ENCODE data around the gene RAB18.
"Not testable (repeated sequence)": the region's sequence is repeated elsewhere in the genome, so short reads cannot be mapped to it uniquely, and the experiment has no call there.

RAB18 gene

GRCh38 chr10:27504007-27504807 is at the start of gene RAB18:
RAB18 (plus strand) TSS chr10:27504304; CDS start chr10:27504370, 66 bp downstream.
- peak; percentile 95 to 98 (median 98) for DNase-seq (ENCODE audit: low read depth in 3 of 3)

GRCh38 chr10:27454837-27455236 is 49.3 kb upstream of the RAB18 start:
- DNase-seq (ENCODE audit: low read depth in 3 of 3) = no peak

- DNase-seq (ENCODE audit: low read depth in 3 of 3) = no peak
Observed at GRCh38 chr10:27457261-27457945, 46.7 kb upstream of the RAB18 start.

GRCh38 chr10:27457966-27458365 is 46.1 kb upstream of the RAB18 start:
- DNase-seq (ENCODE audit: low read depth in 3 of 3) = no peak

- DNase-seq (ENCODE audit: low read depth in 3 of 3) = no peak
Observed at GRCh38 chr10:27461312-27461711, 42.8 kb upstream of the RAB18 start.

- DNase-seq (ENCODE audit: low read depth in 3 of 3) = no peak
Observed at GRCh38 chr10:27463961-27464360, 40.1 kb upstream of the RAB18 start.

- DNase-seq (ENCODE audit: low read depth in 3 of 3) = no peak
Observed at GRCh38 chr10:27464993-27465392, 39.1 kb upstream of the RAB18 start.

- not testable (repeated sequence) for DNase-seq (ENCODE audit: low read depth in 3 of 3)
Observed at GRCh38 chr10:27465596-27465995, 38.5 kb upstream of the RAB18 start.

- DNase-seq (ENCODE audit: low read depth in 3 of 3) = no peak
Observed at GRCh38 chr10:27470885-27471284, 33.2 kb upstream of the RAB18 start.

- DNase-seq (ENCODE audit: low read depth in 3 of 3) = no peak
Observed at GRCh38 chr10:27474741-27475140, 29.4 kb upstream of the RAB18 start.

- no peak for DNase-seq (ENCODE audit: low read depth in 3 of 3)
Observed at GRCh38 chr10:27479016-27479415, 25.1 kb upstream of the RAB18 start.

- DNase-seq (ENCODE audit: low read depth in 3 of 3) = no peak
Observed at GRCh38 chr10:27481486-27481885, 22.6 kb upstream of the RAB18 start.

GRCh38 chr10:27482984-27483956 is 20.8 kb upstream of the RAB18 start:
- DNase-seq (ENCODE audit: low read depth in 3 of 3) = no peak

GRCh38 chr10:27485368-27485767 is 18.7 kb upstream of the RAB18 start:
- DNase-seq (ENCODE audit: low read depth in 3 of 3) = no peak

- no peak for DNase-seq (ENCODE audit: low read depth in 3 of 3)
Observed at GRCh38 chr10:27485986-27486385, 18.1 kb upstream of the RAB18 start.

GRCh38 chr10:27490807-27491206 is 13.3 kb upstream of the RAB18 start:
- DNase-seq (ENCODE audit: low read depth in 3 of 3) = no peak

GRCh38 chr10:27494116-27494805 is 9.8 kb upstream of the RAB18 start:
- no peak for DNase-seq (ENCODE audit: low read depth in 3 of 3)

- DNase-seq (ENCODE audit: low read depth in 3 of 3) = no peak
Observed at GRCh38 chr10:27496137-27496536, 8.0 kb upstream of the RAB18 start.

GRCh38 chr10:27500096-27500495 is 4.0 kb upstream of the RAB18 start:
- no peak for DNase-seq (ENCODE audit: low read depth in 3 of 3)

- no peak for DNase-seq (ENCODE audit: low read depth in 3 of 3)
Observed at GRCh38 chr10:27500886-27501285, 3.2 kb upstream of the RAB18 start.

GRCh38 chr10:27503498-27504006 is 552 bp upstream of the RAB18 start:
- no peak for DNase-seq (ENCODE audit: low read depth in 3 of 3)
